ENCODE results near the gene ZNF562. TPM values are rescaled to one million over a fixed set of nuclear protein-coding genes. Genes with fewer than 3 reads are reported as not detected.

ZNF562 gene
- total RNA-seq, 2 experiments from 2014 or later = 14.9 to 16.8 TPM

- Histone ChIP-seq H3K4me1 (ENCODE audit: insufficient read depth, low read length, poor library complexity, severe bottlenecking) (no peaks in the 10 kb centered on the region), H3K79me2 (ENCODE audit: insufficient read depth, low read depth, low read length) (no peaks in the 10 kb centered on the region), H4K20me1 (ENCODE audit: insufficient read depth, low read length) (no peaks in the 10 kb centered on the region), H2AFZ (ENCODE audit: low read length) (no peak overlapping the region), H3K27ac (ENCODE audit: low read depth, low read length, poor library complexity, severe bottlenecking) (no peak overlapping the region), H3K4me2 (ENCODE audit: low read length) (no peak overlapping the region), H3K4me3 (ENCODE audit: low read depth, low read length, poor library complexity, severe bottlenecking) (no peak overlapping the region), H3K9me2 (ENCODE audit: insufficient read depth, low read length) (no peaks in the 10 kb centered on the region), H3K36me3 (ENCODE audit: insufficient read depth, low read length) (peaks cover 82% of the 10 kb centered on the region), H3K9me3 (ENCODE audit: low read length) (peaks cover 15% of the 10 kb centered on the region; the same call in 1 of the 2 replicates)
- no peak for DNase-seq (ENCODE audit: low spot score)
- TF ChIP-seq EZH2phosphoT487 (IDR thresholded peaks at IDR 0.05; ENCODE audit: borderline replicate concordance, low read depth, low read length) (no peak), CTCF (conservative IDR thresholded peaks at IDR 0.05; ENCODE audit: low read length) (no peak)
- TSS peak; percentile 44 for BruUV-seq (replicated peaks)
- intact Hi-C loops (cut with micrococcal nuclease; ENCODE audit: unreplicated experiment) = no loop called here
- ChIA-PET POLR2A (no interaction called here), CTCF (ENCODE audit: unreplicated experiment) (no interaction called here)
Observed at GRCh38 chr19:9610484-9611113, 64.3 kb downstream of the ZNF562 start.

GRCh38 chr19:9608912-9609311 is 66.0 kb downstream of the ZNF562 start:
- H3K9me3 ChIP-seq (ENCODE audit: low read length) = peaks cover 15% of the 10 kb centered on the region; the same call in 1 of the 2 replicates
- no peak overlapping the region for H3K4me2 ChIP-seq (ENCODE audit: low read length)
- no peaks in the 10 kb centered on the region for H3K9me2 ChIP-seq (ENCODE audit: insufficient read depth, low read length)
- ChIA-PET CTCF (ENCODE audit: unreplicated experiment) (no interaction called here), POLR2A (interaction anchor here (0.6 kb wide), 1 partner anchor 1115 kb away, joined by 3 read pairs; no protein-coding TSS in a partner anchor)
- no TSS peak for BruUV-seq (replicated peaks)
- H3K79me2 ChIP-seq (ENCODE audit: insufficient read depth, low read depth, low read length) = no peaks in the 10 kb centered on the region
- H3K36me3 ChIP-seq (ENCODE audit: insufficient read depth, low read length) = peaks cover 65% of the 10 kb centered on the region
- H3K4me1 ChIP-seq (ENCODE audit: insufficient read depth, low read length, poor library complexity, severe bottlenecking) = no peaks in the 10 kb centered on the region
- no peak overlapping the region for H3K27ac ChIP-seq (ENCODE audit: low read depth, low read length, poor library complexity, severe bottlenecking)
- no peak overlapping the region for H2AFZ ChIP-seq (ENCODE audit: low read length)
- no peak for DNase-seq (ENCODE audit: low spot score)
- no peaks in the 10 kb centered on the region for H4K20me1 ChIP-seq (ENCODE audit: insufficient read depth, low read length)
- H3K4me3 ChIP-seq (ENCODE audit: low read depth, low read length, poor library complexity, severe bottlenecking) = no peak overlapping the region
- intact Hi-C loops (cut with micrococcal nuclease; ENCODE audit: unreplicated experiment) = no loop called here
- TF ChIP-seq CTCF (conservative IDR thresholded peaks at IDR 0.05; ENCODE audit: low read length) = no peak
- TF ChIP-seq EZH2phosphoT487 (IDR thresholded peaks at IDR 0.05; ENCODE audit: borderline replicate concordance, low read depth, low read length) = no peak

GRCh38 chr19:9597027-9597426 is 77.9 kb downstream of the ZNF562 start:
- Histone ChIP-seq H3K4me2 (ENCODE audit: low read length) (no peak overlapping the region), H2AFZ (ENCODE audit: low read length) (no peak overlapping the region)
- intact Hi-C loops (cut with micrococcal nuclease; ENCODE audit: unreplicated experiment) = no loop called here

More at GRCh38 chr19:9597027-9597426, 77.9 kb downstream of the ZNF562 start:
- no peak for DNase-seq (ENCODE audit: low spot score)
- no peaks in the 10 kb centered on the region for H3K36me3 ChIP-seq (ENCODE audit: insufficient read depth, low read length)
- TF ChIP-seq EZH2phosphoT487 (IDR thresholded peaks at IDR 0.05; ENCODE audit: borderline replicate concordance, low read depth, low read length) (no peak), CTCF (conservative IDR thresholded peaks at IDR 0.05; ENCODE audit: low read length) (no peak)
- H3K4me3 ChIP-seq (ENCODE audit: low read depth, low read length, poor library complexity, severe bottlenecking) = no peak overlapping the region
- H3K9me2 ChIP-seq (ENCODE audit: insufficient read depth, low read length) = no peaks in the 10 kb centered on the region
- CTCF ChIA-PET (ENCODE audit: unreplicated experiment) = no interaction called here
- BruUV-seq (replicated peaks) = no TSS peak
- 0 out of 2 replicates have a peak, but pooled peaks cover 10% of the 10 kb centered on the region for H3K9me3 ChIP-seq (ENCODE audit: low read length)
- POLR2A ChIA-PET = no interaction called here
- no peaks in the 10 kb centered on the region for H3K4me1 ChIP-seq (ENCODE audit: insufficient read depth, low read length, poor library complexity, severe bottlenecking)
- no peaks in the 10 kb centered on the region for H3K79me2 ChIP-seq (ENCODE audit: insufficient read depth, low read depth, low read length)
- H3K27ac ChIP-seq (ENCODE audit: low read depth, low read length, poor library complexity, severe bottlenecking) = no peak overlapping the region
- no peaks in the 10 kb centered on the region for H4K20me1 ChIP-seq (ENCODE audit: insufficient read depth, low read length)

All from OCI-LY7 (cell line).